B cell (primary cell): Measurements from ENCODE around the gene VKORC1L1.

Experiments
- EZH2 ChIP-seq: IDR thresholded peaks from 2 replicates; pipeline ENCODE4 v1.6.1; 2012; ENCODE audit warnings: borderline replicate concordance, low read depth, mild to moderate bottlenecking, moderate library complexity, low read length; ENCODE audit not compliant: insufficient read depth, poor library complexity, severe bottlenecking
- TF ChIP-seq, protein P1 (sequence below): fragments of 200-600 bp; IDR thresholded peaks from one replicate; pipeline ENCODE4 v1.8.0; 2022; ENCODE audit warnings: antibody characterized with exemption, mild to moderate bottlenecking

- no peak for TF ChIP-seq EZH2
- TF ChIP-seq, protein P1, sequence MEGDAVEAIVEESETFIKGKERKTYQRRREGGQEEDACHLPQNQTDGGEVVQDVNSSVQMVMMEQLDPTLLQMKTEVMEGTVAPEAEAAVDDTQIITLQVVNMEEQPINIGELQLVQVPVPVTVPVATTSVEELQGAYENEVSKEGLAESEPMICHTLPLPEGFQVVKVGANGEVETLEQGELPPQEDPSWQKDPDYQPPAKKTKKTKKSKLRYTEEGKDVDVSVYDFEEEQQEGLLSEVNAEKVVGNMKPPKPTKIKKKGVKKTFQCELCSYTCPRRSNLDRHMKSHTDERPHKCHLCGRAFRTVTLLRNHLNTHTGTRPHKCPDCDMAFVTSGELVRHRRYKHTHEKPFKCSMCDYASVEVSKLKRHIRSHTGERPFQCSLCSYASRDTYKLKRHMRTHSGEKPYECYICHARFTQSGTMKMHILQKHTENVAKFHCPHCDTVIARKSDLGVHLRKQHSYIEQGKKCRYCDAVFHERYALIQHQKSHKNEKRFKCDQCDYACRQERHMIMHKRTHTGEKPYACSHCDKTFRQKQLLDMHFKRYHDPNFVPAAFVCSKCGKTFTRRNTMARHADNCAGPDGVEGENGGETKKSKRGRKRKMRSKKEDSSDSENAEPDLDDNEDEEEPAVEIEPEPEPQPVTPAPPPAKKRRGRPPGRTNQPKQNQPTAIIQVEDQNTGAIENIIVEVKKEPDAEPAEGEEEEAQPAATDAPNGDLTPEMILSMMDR: no peak
Observed at GRCh38 chr7:65846008-65846570, 26.8 kb upstream of the VKORC1L1 start.
